ENCODE results near the gene TMEM145.

DNA sequence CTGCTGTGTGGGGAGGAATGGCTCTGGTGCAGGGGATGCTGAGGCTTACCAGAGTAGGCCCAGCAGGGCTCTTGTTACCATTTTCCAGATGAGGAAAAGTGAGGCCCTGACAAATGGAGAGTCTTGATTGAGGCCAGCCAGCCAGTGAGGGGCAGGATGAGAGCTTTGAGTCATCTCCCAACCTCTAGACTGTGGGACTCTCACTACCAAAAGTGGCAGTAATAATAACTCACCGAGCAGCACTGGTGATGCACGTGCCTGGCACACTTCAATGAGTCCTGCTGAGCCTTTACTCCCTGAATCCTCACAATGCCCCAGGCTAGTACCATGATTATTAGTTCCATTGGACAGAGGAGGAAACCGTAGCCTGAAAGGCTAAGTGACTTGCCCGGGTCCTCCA is 36.3 kb upstream of the TMEM145 start:
- TF ChIP-seq POLR2A (IDR thresholded peaks at IDR 0.05; ENCODE audit: low read length) (no peak), GATA1 (IDR thresholded peaks at IDR 0.05; ENCODE audit: low read depth, low read length) (no peak)

Data from erythroblast (primary cell).